WTC11 (cell line): ENCODE measurements around the gene NEDD8.

Experiments
- ELF4 ChIP-seq: sonication (generic); formaldehyde crosslinking; IDR thresholded peaks from 2 replicates; pipeline ENCODE4 v1.8.1; 2022; ENCODE audit warnings: low read depth, mild to moderate bottlenecking, moderate library complexity, missing genetic modification reagents
- ESRRA ChIP-seq: sonication (generic); formaldehyde crosslinking; IDR thresholded peaks from 2 replicates; pipeline ENCODE4 v1.8.1; 2022; ENCODE audit warnings: mild to moderate bottlenecking, missing genetic modification reagents, borderline replicate concordance
- FOXJ3 ChIP-seq: sonication (generic); formaldehyde crosslinking; IDR thresholded peaks from 2 replicates; pipeline ENCODE4 v1.9.0; 2021; ENCODE audit warnings: missing genetic modification reagents, mild to moderate bottlenecking, borderline replicate concordance
- JUN ChIP-seq: sonication (generic); formaldehyde crosslinking; IDR thresholded peaks from 2 replicates; pipeline ENCODE4 v1.8.0; 2023; ENCODE audit warnings: mild to moderate bottlenecking, missing genetic modification reagents
- NR2C2 ChIP-seq: sonication (generic); formaldehyde crosslinking; IDR thresholded peaks from 2 replicates; pipeline ENCODE4 v1.8.0; 2022; ENCODE audit warnings: mild to moderate bottlenecking, missing genetic modification reagents
- SP1 ChIP-seq: sonication (generic); formaldehyde crosslinking; conservative IDR thresholded peaks from 2 replicates; pipeline ENCODE4 v1.8.1; 2022; ENCODE audit warnings: missing genetic modification reagents
- TCF7 ChIP-seq: sonication (generic); formaldehyde crosslinking; IDR thresholded peaks from 2 replicates; pipeline ENCODE4 v1.8.0; 2022; ENCODE audit warnings: mild to moderate bottlenecking, low read depth, missing genetic modification reagents, moderate library complexity
- TP53 ChIP-seq: sonication (generic); formaldehyde crosslinking; IDR thresholded peaks from 2 replicates; pipeline ENCODE4 v1.8.1; 2023; ENCODE audit warnings: mild to moderate bottlenecking, missing genetic modification reagents
- ZNF138 ChIP-seq: sonication (generic); formaldehyde crosslinking; conservative IDR thresholded peaks from 2 replicates; pipeline ENCODE4 v1.8.1; 2022; ENCODE audit warnings: mild to moderate bottlenecking, moderate library complexity, missing genetic modification reagents
- TF ChIP-seq, protein P1 (sequence below): fragments of 200-600 bp; IDR thresholded peaks from 2 replicates; pipeline ENCODE4 v1.8.0; 2022; ENCODE audit warnings: antibody characterized with exemption
- TF ChIP-seq, protein P2 (sequence below): sonication (generic); formaldehyde crosslinking; IDR thresholded peaks from 2 replicates; pipeline ENCODE4 v1.8.1; 2022; ENCODE audit warnings: low read depth, mild to moderate bottlenecking, moderate library complexity, missing genetic modification reagents, borderline replicate concordance
- TF ChIP-seq, protein P3 (sequence below): sonication (generic); formaldehyde crosslinking; IDR thresholded peaks from 2 replicates; pipeline ENCODE4 v1.8.0; 2022; ENCODE audit warnings: mild to moderate bottlenecking, missing genetic modification reagents

DNA sequence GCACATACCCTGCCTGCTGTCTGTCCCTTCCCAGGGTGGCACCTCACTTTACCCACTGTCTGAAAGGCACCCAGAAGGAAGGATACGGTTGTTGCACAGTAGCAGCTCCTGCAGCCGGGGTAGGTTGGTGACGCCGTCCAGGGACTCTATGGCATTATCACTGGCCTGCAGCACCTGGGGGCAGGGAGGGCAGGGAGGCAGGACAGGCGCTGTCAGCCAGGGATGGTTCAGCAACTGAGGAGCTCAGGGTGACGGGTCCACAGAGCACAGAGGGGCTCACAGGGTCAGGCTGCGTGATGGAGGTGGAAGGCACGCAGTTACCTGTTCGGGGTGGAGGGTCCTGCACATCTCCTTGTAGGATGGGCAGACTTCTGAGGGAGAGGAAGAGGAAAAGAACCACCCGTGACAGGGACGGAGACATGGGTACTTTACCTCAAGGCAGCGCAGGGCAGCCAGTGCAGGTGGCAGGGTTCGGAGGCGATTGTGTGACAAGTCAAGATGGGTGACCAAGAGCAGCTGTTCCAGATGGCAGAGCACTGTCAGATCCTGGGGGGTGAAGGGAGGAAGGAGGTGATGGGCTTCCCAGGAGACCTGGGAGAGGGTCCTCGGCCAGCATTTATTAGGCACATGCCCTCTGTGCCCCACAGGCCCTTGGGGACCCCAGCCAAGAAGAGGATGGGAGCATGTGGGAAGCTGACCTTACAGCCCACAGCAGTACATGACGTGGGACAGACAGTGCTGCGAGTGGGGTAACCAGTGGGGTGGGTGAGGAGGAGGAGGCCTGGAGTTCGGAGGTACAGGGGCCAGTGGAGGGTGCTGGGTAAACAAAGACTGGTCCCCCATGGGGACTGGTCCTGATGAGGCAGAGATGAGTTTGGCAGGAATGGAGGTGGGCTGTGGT lies 34.4 kb upstream of the NEDD8 start:
- TF ChIP-seq, protein P1, sequence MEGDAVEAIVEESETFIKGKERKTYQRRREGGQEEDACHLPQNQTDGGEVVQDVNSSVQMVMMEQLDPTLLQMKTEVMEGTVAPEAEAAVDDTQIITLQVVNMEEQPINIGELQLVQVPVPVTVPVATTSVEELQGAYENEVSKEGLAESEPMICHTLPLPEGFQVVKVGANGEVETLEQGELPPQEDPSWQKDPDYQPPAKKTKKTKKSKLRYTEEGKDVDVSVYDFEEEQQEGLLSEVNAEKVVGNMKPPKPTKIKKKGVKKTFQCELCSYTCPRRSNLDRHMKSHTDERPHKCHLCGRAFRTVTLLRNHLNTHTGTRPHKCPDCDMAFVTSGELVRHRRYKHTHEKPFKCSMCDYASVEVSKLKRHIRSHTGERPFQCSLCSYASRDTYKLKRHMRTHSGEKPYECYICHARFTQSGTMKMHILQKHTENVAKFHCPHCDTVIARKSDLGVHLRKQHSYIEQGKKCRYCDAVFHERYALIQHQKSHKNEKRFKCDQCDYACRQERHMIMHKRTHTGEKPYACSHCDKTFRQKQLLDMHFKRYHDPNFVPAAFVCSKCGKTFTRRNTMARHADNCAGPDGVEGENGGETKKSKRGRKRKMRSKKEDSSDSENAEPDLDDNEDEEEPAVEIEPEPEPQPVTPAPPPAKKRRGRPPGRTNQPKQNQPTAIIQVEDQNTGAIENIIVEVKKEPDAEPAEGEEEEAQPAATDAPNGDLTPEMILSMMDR, result no peak
- TF ChIP-seq TCF7 (no peak), TP53 (CRISPR knock-in tag) (no peak), NR2C2 (no peak), ELF4 (CRISPR knock-in tag) (no peak), JUN (CRISPR knock-in tag) (no peak), SP1 (no peak), ZNF138 (CRISPR knock-in tag) (no peak), ESRRA (CRISPR knock-in tag) (no peak), FOXJ3 (no peak)
- TF ChIP-seq, protein P2, sequence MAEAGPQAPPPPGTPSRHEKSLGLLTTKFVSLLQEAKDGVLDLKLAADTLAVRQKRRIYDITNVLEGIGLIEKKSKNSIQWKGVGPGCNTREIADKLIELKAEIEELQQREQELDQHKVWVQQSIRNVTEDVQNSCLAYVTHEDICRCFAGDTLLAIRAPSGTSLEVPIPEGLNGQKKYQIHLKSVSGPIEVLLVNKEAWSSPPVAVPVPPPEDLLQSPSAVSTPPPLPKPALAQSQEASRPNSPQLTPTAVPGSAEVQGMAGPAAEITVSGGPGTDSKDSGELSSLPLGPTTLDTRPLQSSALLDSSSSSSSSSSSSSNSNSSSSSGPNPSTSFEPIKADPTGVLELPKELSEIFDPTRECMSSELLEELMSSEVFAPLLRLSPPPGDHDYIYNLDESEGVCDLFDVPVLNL (CRISPR knock-in tag), result no peak
- TF ChIP-seq, protein P3, sequence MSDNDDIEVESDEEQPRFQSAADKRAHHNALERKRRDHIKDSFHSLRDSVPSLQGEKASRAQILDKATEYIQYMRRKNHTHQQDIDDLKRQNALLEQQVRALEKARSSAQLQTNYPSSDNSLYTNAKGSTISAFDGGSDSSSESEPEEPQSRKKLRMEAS, result no peak
